Neuronal stem cell (in vitro differentiated cells): Measurements from ENCODE around the gene CNNM4.

ENCODE experiments used
- DNase-seq: peaks from one replicate; pipeline ENCODE4 v3.0.0-alpha.2; 2013; ENCODE audit warnings: low spot score
- H2AFZ ChIP-seq: one replicate; pipeline ENCODE4 v1.6.1; 2013; ENCODE audit warnings: mild to moderate bottlenecking, low read length, inconsistent platforms
- H2AK5ac ChIP-seq: 2 replicates; pipeline ENCODE4 v1.6.1; 2013; ENCODE audit warnings: low read depth, mild to moderate bottlenecking, inconsistent platforms, low read length, moderate library complexity, mixed read lengths
- H2BK120ac ChIP-seq: 2 replicates; pipeline ENCODE4 v1.6.1; 2013; ENCODE audit warnings: low read depth, mild to moderate bottlenecking, inconsistent platforms, low read length, moderate library complexity, mixed read lengths
- H2BK12ac ChIP-seq: one replicate; pipeline ENCODE4 v1.6.1; 2013; ENCODE audit warnings: low read length, inconsistent platforms
- H2BK15ac ChIP-seq: 2 replicates; pipeline ENCODE4 v1.6.1; 2013; ENCODE audit warnings: mild to moderate bottlenecking, low read length, inconsistent platforms, mixed read lengths
- H2BK5ac ChIP-seq: one replicate; pipeline ENCODE4 v1.6.1; 2013; ENCODE audit warnings: inconsistent platforms, mild to moderate bottlenecking, low read length, moderate library complexity
- H3K14ac ChIP-seq: one replicate; pipeline ENCODE4 v1.6.1; 2013; ENCODE audit warnings: low read length, inconsistent platforms
- H3K18ac ChIP-seq: 2 replicates; pipeline ENCODE4 v1.6.1; 2013; ENCODE audit warnings: low read length, inconsistent platforms
- H3K23ac ChIP-seq: 2 replicates; pipeline ENCODE4 v1.6.1; 2013; ENCODE audit warnings: low read depth, mild to moderate bottlenecking, mixed read lengths, low read length, inconsistent platforms; ENCODE audit not compliant: poor library complexity
- H3K27ac ChIP-seq: replicated peaks from 3 replicates; pipeline ENCODE4 v1.5.1; 2013; ENCODE audit warnings: low read length, inconsistent platforms
- H3K27me3 ChIP-seq, 3 experiments: 2 replicates each; pipeline ENCODE4 v1.6.1; 2013; ENCODE audit warnings: low read length in 3 of 3, mild to moderate bottlenecking in 2 of 3, inconsistent platforms in 1 of 3, low read depth in 1 of 3, mixed read lengths in 1 of 3, moderate library complexity in 1 of 3; ENCODE audit not compliant: control insufficient read depth in 3 of 3, insufficient read depth in 3 of 3
- H3K36me3 ChIP-seq, 2 donors: replicated peaks in 1 of 2; 2 replicates each; pipeline ENCODE4 v1.6.1; 2013; ENCODE audit warnings: low read length in 2 of 2; ENCODE audit not compliant: control insufficient read depth in 2 of 2, insufficient read depth in 2 of 2
- H3K4ac ChIP-seq: 2 replicates; pipeline ENCODE4 v1.6.1; 2013; ENCODE audit warnings: inconsistent platforms, mild to moderate bottlenecking, low read length, moderate library complexity
- H3K4me1 ChIP-seq, 2 donors: 1 replicate in 1 of 2; 2 replicates in 1 of 2; pipeline ENCODE4 v1.6.1; 2013; ENCODE audit warnings: low read length in 2 of 2, low read depth in 1 of 2; ENCODE audit not compliant: control insufficient read depth in 2 of 2, insufficient read depth in 1 of 2
- H3K4me2 ChIP-seq: one replicate; pipeline ENCODE4 v1.6.1; 2013; ENCODE audit warnings: mild to moderate bottlenecking, low read length, inconsistent platforms; ENCODE audit not compliant: insufficient read depth, poor library complexity, severe bottlenecking
- H3K4me3 ChIP-seq, 2 donors: 2 replicates each; pipeline ENCODE4 v1.5.1; 2013; ENCODE audit warnings: low read length in 2 of 2, mild to moderate bottlenecking in 2 of 2, inconsistent platforms in 1 of 2, moderate library complexity in 1 of 2
- H3K79me1 ChIP-seq: one replicate; pipeline ENCODE4 v1.6.1; 2013; ENCODE audit warnings: low read depth, mild to moderate bottlenecking, inconsistent platforms, low read length, moderate library complexity
- H3K9ac ChIP-seq: one replicate; pipeline ENCODE4 v1.6.1; 2013; ENCODE audit warnings: mild to moderate bottlenecking, low read depth, low read length, inconsistent platforms; ENCODE audit not compliant: poor library complexity
- H3K9me3 ChIP-seq, 2 donors: replicated peaks in 1 of 2; 2 replicates each; pipeline versions ENCODE3 to v1.6.1; 2013; ENCODE audit warnings: low read length in 2 of 2, mild to moderate bottlenecking in 2 of 2, inconsistent platforms in 1 of 2, low read depth in 1 of 2, mixed read lengths in 1 of 2, moderate library complexity in 1 of 2; ENCODE audit not compliant: control insufficient read depth in 2 of 2, insufficient read depth in 1 of 2
- H4K8ac ChIP-seq: one replicate; pipeline ENCODE4 v1.6.1; 2013; ENCODE audit warnings: low read depth, mild to moderate bottlenecking, inconsistent platforms, low read length, moderate library complexity
- H4K91ac ChIP-seq: one replicate; pipeline ENCODE4 v1.6.1; 2013; ENCODE audit warnings: low read length, low read depth, mild to moderate bottlenecking, inconsistent platforms; ENCODE audit not compliant: poor library complexity
- WGBS, 2 donors: extraction: QIAGEN DNeasy Blood & Tissue Kit; methylation state at CpG; one replicate each; pipeline ENCODE4 v1.1.7; 2013; ENCODE audit warnings: missing lambda C conversion rate in 2 of 2, mixed read lengths in 1 of 2; ENCODE audit not compliant: insufficient read length in 2 of 2, insufficient replicate concordance in 1 of 2; ENCODE audit errors: extremely low coverage in 2 of 2; 5-methylcytosine and 5-hydroxymethylcytosine counted together

The CNNM4 gene

GRCh38 chr2:96753661-96754282, 6.9 kb upstream of the CNNM4 start:
- Histone ChIP-seq H3K23ac (no peak overlapping the region), H2AFZ (no peak overlapping the region), H3K14ac (no peak overlapping the region), H3K4me3 (no peak overlapping the region), H3K4me1 (no peaks in the 10 kb centered on the region), H2BK5ac (no peak overlapping the region), H4K8ac (no peak overlapping the region), H3K4ac (no peak overlapping the region), H3K9ac (no peak overlapping the region), H2BK15ac (no peak overlapping the region), H3K9me3 (no peaks in the 10 kb centered on the region), H2BK12ac (no peak overlapping the region), H3K18ac (no peak overlapping the region), H3K27me3 (peaks cover 0 to 8% (median 0%) of the 10 kb centered on the region in 3 experiments), H3K79me1 (no peaks in the 10 kb centered on the region), H4K91ac (no peak overlapping the region), H3K4me2 (no peak overlapping the region), H2AK5ac (no peak overlapping the region), H3K36me3 (no peaks in the 10 kb centered on the region), H2BK120ac (no peak overlapping the region), H3K27ac (no peak overlapping the region)
- DNase-seq: no peak
- no CpG with 5 or more reads among the region's 7 CpGs for WGBS, 2 donors

- no peak overlapping the region for H4K91ac ChIP-seq
- no peaks in the 10 kb centered on the region for H3K79me1 ChIP-seq
- H2BK15ac ChIP-seq: no peak overlapping the region
- no peak overlapping the region for H3K4me2 ChIP-seq
- no peaks in the 10 kb centered on the region for H3K36me3 ChIP-seq
- H2BK120ac ChIP-seq: no peak overlapping the region
- no peak overlapping the region for H2BK12ac ChIP-seq
- no peak overlapping the region for H3K18ac ChIP-seq
- H2AFZ ChIP-seq: no peak overlapping the region
- no peak overlapping the region for H2AK5ac ChIP-seq
- no peak overlapping the region for H3K4ac ChIP-seq
- H2BK5ac ChIP-seq: no peak overlapping the region
- no peak overlapping the region for H3K23ac ChIP-seq
- H3K27me3 ChIP-seq: peaks cover 0 to 8% (median 0%) of the 10 kb centered on the region in 3 experiments
- H3K4me1 ChIP-seq: peaks cover 0 to 3% of the 10 kb centered on the region in 2 donors
- H3K9me3 ChIP-seq: no peaks in the 10 kb centered on the region
- no peak overlapping the region for H3K14ac ChIP-seq
- H4K8ac ChIP-seq: no peak overlapping the region
- no peak overlapping the region for H3K4me3 ChIP-seq
- H3K27ac ChIP-seq: no peak overlapping the region
- no peak overlapping the region for H3K9ac ChIP-seq
- DNase-seq: no peak
Observed at GRCh38 chr2:96754317-96754716, 6.4 kb upstream of the CNNM4 start.

- H3K4me3 ChIP-seq: no peak overlapping the region
- H3K27ac ChIP-seq: no peak overlapping the region
- no peak overlapping the region for H2AFZ ChIP-seq
- H3K27me3 ChIP-seq: no peaks in the 10 kb centered on the region
- peaks cover 0 to 2% of the 10 kb centered on the region in 2 donors for H3K9me3 ChIP-seq
- H3K36me3 ChIP-seq: no peaks in the 10 kb centered on the region
- no peak for DNase-seq
- H2BK5ac ChIP-seq: no peak overlapping the region
- H2BK120ac ChIP-seq: no peak overlapping the region
- H3K4ac ChIP-seq: no peak overlapping the region
- no peak overlapping the region for H3K4me2 ChIP-seq
- H2BK12ac ChIP-seq: no peak overlapping the region
- H3K14ac ChIP-seq: no peak overlapping the region
- no peak overlapping the region for H4K91ac ChIP-seq
- H3K79me1 ChIP-seq: peaks cover 4% of the 10 kb centered on the region
- H3K4me1 ChIP-seq: peaks cover 8 to 12% of the 10 kb centered on the region in 2 donors
- H3K18ac ChIP-seq: no peak overlapping the region
- no peak overlapping the region for H3K9ac ChIP-seq
- no peak overlapping the region for H4K8ac ChIP-seq
- H2BK15ac ChIP-seq: no peak overlapping the region
- no peak overlapping the region for H2AK5ac ChIP-seq
- no CpG with 5 or more reads among the region's 5 CpGs for WGBS, 2 donors
- no peak overlapping the region for H3K23ac ChIP-seq
Observed at GRCh38 chr2:96756788-96757476, 3.8 kb upstream of the CNNM4 start.

- H3K23ac ChIP-seq: no peak overlapping the region
- H3K18ac ChIP-seq: no peak overlapping the region
- H3K4me2 ChIP-seq: no peak overlapping the region
- peaks cover 0 to 2% of the 10 kb centered on the region in 2 donors for H3K9me3 ChIP-seq
- no peak overlapping the region for H4K8ac ChIP-seq
- no peak for DNase-seq
- peaks cover 12 to 18% of the 10 kb centered on the region in 2 donors for H3K4me1 ChIP-seq
- no peak overlapping the region for H2BK15ac ChIP-seq
- no peaks in the 10 kb centered on the region for H3K36me3 ChIP-seq
- H2BK12ac ChIP-seq: no peak overlapping the region
- H3K14ac ChIP-seq: no peak overlapping the region
- H2BK120ac ChIP-seq: no peak overlapping the region
- no peak overlapping the region for H2AFZ ChIP-seq
- no peak overlapping the region for H2AK5ac ChIP-seq
- H3K27ac ChIP-seq: no peak overlapping the region
- H3K4ac ChIP-seq: no peak overlapping the region
- no peak overlapping the region for H3K4me3 ChIP-seq
- no CpG with 5 or more reads among the region's 6 CpGs for WGBS, 2 donors
- no peak overlapping the region for H4K91ac ChIP-seq
- no peaks in the 10 kb centered on the region for H3K27me3 ChIP-seq
- no peak overlapping the region for H2BK5ac ChIP-seq
- peaks cover 4% of the 10 kb centered on the region for H3K79me1 ChIP-seq
- H3K9ac ChIP-seq: no peak overlapping the region
Observed at GRCh38 chr2:96757477-96757860, 3.2 kb upstream of the CNNM4 start.
